Suppressor macrophage (primary cell): Measurements from ENCODE around the gene LTBP1.

Experiments
- DNase-seq, 4 experiments: peaks; one replicate each; pipeline ENCODE4 v3.0.0-alpha.2; 2020 to 2022

LTBP1 gene

DNA sequence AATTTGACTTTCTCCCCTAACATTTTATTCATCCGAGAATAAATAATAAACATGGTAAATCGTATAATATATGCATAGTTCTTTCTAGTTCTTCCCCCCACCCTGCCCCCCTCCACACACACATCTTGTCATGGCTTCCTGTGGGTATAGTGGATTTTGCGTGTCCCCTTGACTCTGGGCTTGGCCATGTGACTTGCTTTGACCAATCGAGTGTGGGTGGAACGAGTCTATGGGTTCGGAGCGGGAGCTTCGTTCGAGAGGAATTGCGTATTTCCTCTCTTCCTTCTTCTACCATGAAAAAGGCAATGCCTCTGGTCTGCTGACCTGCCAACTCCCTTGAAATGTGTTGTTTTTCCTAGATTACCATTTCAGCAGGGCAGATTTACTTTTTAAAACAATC lies 175.2 kb downstream of the LTBP1 start:
- DNase-seq, result no peak

DNA sequence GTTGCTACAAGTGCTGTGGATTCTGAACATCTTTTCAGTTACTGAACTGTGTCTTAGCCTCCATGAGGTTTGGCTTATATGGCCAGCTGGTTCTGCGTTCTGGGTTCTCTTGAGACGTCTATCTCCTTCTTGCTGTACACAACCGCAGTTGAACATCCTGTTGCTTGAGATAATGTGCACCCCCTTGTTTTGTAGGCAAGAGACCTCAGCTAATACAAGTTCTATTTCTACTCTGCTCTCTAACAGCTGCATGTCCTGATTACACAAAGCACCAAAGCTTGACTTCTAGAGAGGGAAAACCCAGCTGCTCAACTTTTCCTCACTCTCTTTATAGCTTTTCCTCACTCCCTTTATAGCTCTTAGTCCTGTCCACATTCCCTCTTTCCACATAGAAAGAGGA lies 176.0 kb downstream of the LTBP1 start:
- DNase-seq, result no peak

DNA sequence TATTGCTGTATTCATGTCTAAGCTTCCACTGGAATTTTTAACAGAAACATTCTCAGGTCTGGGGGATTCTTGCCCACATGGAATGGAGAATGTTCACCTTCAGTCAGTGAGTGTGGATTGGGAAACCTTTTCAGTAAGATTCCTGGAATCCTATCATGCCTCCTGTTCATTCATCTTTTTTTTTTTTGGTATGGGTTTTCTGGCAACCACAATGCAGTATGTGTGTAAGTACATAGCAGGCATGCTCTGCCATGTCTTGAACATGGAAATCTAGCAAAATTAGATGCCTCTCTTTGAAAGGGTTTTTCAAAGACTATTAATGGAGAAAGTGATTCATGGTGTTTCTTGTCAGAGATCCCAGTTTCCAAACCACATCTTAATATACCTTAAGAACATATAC lies 176.5 kb downstream of the LTBP1 start:
- no peak for DNase-seq

DNA sequence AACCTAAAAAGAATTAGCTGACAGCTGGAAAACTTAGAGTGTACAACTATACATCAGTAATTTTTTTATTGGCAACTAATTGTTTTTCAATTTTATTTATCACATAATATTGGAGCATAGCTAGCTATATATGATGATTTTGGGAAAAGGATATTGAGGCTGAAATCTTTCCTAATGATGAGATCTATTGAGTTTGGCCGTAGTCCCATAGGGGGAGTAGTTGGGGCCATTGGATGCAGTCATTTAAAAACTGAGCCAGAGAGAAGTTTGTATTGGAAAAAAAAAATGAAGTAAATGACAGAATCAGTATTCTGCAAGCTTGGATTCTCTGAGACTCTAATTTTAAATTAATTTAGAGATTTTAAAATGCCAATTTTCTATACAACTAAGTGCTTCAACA lies 179.8 kb downstream of the LTBP1 start:
- DNase-seq, result no peak

DNA sequence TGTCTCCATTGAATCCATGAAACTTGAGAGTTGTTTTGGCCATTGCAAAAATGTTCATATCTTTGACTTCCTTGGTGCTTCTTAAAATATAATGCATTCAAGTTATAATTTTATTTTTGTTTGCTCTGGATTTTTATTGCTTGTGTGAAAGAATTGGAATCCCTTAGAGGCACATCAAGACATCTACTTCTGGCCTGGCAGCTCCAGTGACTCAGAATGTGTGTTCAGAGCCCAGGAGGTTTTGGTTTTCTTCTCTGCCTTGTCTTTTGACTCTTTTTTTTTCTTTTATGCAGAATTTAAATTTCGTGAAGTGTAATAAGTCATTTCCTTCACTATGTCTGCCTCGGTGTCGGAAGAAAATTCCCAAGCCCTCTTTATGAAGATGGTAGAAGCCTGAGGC lies 180.2 kb downstream of the LTBP1 start:
- DNase-seq, result no peak

DNA sequence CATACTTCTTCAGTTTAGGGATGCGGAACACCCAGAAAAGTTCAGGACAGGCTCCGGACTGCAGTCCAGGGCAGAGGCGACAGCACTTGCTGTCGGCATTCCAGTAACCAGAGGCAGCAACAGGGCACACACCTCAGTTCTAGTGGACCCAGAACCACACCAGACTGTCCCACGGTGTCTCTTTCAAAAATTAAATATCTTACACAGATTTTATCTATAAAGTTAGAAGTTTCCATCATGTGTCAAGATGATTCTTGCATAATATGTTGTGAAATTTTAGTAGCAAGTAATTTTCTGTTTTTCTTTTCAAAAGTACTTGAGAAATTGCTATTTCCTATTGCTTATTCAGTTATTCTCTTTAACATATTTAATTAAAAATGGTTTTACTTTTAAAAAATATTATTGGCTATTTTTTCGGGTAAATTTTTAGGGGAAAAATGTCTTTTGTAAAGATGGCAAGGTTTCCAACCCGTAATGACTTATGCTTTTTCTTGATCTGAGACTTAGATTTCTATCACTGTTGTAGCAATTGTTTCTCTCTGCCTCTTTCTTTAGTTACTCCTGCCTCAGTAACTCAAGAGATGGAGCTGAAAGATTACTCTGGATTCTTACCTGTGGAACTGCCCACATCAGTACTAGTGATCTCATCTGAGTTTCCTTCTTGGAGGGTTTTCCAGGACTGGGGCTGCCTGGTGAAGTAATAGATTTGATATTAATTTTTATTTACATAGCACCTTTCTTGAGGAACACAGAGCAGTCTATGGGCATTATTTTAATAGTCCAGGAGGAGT lies 182.7 kb downstream of the LTBP1 start:
- DNase-seq, result no peak

DNA sequence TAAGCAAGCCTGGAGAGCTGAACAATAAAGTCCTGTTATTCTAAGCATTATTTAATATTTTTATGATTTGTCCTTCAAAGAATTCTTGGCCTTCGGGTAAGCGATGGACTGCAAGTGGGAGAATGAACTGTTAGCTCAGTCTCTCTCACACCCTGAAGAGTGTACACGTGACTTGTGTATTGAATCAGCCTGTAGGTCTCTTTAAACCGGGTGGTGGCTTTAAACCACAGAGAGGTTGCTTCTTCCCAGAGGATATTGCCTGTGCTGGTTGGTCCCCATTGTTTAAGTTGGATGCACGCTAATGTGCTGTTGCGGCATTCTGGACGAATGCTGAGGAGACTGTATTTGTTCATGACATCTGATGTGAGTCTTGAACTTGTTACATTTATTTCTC lies 183.3 kb downstream of the LTBP1 start:
- no peak for DNase-seq

DNA sequence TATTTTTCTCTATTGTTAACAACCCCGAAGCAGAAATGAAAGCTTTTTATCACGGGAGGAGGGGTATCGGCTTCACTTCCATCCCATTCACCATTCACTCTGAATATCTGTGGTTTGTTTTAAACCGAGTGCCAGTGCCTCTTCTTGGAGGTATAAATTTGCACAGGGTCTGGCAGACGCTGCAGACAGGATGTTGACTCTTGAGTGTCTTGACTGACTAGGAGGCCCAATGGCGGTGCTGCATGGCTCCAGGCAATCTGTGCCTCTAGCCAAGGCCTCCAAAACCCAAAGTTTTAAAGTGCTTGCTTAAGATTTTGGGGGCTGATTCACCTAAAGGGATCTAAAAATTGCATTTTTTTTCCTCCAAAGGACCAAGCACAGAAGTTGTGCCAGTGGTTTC lies 183.8 kb downstream of the LTBP1 start:
- no peak for DNase-seq

DNA sequence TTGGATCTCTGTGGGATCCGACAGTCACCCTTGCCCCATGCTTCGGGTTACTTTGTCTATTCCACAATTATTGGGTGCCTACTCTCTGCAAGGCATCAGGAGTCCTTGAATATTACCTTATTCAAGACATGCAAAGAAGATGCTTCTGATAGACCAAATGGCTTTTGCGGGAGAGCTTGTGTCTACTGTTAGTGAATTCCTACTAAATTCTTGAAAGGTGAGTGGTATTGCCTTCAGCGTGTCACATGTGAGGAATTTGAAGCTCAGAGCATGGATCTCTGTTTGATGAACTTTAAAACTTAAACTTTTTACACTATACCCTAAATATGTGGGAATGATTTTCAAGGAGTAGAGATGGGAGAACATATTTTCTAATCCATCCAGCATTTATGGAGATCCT lies 184.4 kb downstream of the LTBP1 start:
- no peak for DNase-seq

DNA sequence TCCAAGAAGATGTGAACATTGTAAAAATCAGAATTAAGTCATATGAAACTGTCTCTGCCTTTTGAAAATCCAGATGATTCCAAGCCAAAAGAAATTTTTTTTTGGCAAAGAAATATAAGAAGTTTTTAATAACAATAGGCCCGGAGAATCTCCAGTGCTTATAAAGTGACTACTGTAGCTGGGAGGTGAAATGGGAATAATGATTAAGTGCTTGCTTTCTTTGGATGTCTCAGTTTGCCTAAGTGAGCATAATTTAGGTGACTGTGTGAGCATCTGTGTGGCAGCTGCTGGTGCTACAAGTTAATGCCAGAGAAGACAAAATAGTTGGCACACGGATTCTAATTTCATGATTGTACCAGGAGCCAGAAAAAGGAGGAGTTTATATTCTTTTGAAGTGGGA lies 185.0 kb downstream of the LTBP1 start:
- DNase-seq, result no peak

DNA sequence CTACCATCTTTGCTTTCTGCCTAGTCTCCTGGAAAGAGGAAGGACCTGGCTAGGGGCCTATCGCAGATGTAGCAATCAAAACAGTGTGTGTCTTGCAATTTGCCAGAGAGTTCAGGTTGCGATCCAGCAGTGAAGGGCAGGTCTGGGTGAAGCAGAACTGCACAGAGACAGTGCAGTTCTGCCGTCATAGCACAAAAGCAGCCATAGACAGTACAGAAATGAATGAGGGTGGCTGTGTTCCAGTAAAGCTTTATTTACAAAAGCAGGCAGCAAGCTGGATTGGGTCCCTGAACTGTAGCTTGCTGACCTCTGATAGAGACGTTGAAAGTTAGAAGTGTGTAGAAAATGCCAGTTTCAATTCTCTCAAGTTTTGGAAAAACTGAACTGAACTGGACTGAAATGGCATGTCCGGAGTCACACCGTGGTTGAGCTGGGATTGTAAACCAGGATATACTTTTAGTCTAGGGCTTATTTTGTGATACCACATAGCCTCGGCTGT lies 186.8 kb downstream of the LTBP1 start:
- peak; percentile 5 to 32 (median 18) for DNase-seq

DNA sequence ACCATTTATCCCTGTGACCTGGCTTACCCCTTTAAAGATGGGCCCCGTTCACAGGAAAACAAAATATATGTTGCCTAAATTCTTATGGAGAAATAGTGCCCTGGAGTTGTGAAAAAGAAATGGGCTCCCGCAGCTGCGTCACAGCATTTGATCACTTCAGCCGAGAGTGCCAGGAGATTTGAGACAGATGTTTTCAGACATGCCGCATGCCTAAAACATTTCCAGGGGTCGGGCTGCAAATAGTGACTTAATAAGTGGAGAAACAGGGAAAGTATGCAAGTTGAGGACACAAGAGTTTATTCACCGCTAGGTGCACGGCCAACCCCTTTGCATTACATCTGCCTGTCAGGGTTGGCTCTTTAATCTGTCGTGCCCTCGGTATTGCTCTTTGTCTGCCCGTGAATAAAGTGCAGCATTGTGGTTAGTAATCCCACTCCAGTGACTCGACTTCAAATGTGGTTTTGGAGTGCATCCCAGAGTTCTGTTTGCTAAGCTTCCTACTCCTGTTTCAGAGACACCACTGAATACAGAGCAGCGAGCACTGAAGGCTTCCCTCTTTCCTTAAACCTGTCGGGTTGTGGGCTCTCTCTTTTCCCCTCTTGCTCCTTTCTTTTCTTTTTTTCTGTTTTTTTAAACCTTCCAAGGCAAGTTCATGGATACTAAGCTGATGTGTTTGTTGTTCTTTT lies 187.5 kb downstream of the LTBP1 start:
- peak in 1 of 4 experiments; percentile 1 for DNase-seq

DNA sequence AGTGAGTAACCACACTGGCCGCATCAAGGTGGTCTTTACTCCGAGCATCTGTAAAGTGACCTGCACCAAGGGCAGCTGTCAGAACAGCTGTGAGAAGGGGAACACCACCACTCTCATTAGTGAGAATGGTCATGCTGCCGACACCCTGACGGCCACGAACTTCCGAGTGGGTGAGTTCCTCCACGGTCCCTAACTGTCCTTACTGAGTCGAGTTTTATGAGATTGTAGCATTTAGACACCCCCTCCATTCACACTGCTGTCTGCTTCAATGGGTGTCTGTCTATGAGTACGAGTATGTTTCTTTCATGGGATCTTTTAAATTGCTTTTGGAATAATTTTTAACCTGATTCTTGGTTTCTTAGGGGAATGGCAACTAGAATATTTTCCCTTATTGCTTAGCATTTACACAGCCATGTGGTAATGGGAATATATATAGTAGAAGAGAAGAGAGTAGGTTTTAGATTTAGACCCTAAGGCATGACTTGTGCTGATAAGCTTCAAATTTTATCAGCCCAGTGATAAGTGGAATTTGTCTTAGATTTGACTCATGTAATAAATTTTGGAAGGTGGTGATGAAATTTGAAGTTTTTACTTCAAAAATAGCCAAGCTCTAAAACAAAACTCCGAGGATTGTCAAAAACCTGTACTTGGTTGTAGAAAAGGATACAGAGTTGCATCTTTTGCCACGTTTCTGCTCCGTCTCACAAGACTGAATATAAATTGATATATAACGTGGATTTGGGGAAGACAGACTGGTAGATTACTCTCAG lies 188.2 kb downstream of the LTBP1 start:
- no peak for DNase-seq

DNA sequence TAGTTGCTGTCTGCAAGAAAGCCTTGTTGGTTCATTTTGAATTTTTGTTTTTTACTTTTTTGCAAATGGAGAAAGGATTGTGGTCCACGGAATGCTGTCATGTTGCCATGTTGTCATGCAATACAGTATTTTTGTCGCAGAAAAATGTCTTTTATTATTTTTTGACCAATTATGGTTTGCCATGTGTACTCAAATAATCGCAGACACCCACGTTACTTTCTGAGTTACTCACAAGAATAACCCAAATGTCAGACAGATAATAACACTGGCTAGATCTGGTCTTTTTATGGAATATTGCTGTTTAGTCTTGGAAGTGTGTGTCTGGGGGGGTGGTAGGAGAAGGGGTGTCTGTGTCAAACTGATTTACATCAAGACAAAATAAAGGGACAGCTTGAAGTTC lies 188.9 kb downstream of the LTBP1 start:
- DNase-seq, result no peak

DNA sequence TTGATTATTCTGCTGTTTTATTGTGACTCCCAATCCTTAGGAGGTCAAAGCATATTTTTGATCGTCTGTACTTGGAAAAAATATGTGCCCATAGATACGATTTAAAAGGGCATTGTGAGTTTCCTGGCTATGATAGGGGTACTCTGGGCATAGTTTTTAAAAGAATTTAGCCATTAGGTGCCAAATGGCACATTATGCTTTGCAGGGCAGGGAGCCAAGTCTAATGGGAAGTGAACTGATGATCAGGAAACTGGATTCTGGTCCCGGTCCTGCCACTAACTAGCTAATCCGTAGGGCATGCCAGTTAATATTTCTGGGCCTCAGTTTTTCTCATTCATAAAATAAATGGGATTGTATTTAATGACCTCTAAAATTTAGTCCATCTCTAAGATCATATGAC lies 189.3 kb downstream of the LTBP1 start:
- DNase-seq, result no peak

DNA sequence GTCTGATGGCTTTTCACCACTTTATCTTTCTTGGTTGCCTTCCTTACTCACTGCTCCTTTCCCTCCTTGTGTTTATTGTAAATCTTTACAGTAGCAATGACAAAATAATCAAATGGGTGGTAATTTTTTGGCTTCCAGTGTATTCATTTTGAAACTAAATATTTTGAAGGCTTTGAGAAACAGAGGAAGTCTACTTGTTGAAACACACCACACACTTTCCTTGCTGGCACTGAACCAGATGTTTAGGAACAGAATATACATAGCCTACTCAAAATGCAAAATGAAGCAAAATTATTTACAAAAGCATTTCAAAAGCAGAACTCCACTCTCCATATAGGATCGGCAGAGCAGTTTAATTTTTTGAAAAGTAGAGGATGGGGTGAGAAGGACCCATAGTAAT lies 189.8 kb downstream of the LTBP1 start:
- peak in 3 of 4 experiments; percentile 4 to 56 (median 28) for DNase-seq

DNA sequence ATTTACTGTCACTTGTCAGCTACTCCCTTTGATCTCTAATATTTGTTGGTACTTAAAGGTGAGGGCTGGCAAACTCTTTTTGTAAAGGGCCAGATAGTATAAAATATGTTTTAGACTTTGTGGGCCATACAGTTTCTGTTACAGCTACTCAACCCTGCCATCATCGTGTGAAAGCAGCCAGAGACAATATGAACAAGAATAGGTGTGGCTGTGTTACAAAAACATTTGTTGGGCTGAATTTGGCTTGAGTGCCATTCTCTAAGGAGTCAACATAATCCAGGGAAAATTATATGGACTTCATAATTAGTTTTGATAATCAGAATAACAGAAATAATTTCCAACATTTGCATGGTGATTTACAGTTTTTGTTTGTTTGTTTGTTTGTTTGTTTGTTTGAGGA lies 190.6 kb downstream of the LTBP1 start:
- no peak for DNase-seq

DNA sequence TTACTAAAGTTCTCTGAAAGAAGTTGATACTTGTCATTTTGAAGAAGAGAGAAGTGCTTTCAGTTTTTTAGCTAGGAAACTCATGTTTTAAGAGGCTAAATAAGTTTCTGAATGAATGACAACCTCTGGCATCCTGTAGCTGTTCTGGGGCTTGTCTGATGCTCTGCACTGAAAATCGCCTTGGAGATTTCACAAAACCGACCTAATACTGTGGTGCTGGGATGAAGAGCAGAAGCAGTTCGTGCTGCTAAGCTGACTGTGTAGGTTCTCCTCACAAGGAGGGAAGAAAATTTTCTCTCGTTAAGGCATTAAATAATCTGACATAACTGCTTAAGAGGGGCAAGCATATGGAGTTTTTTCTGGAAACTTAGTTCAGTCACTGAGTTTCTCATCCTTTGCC lies 193.2 kb downstream of the LTBP1 start:
- no peak for DNase-seq

DNA sequence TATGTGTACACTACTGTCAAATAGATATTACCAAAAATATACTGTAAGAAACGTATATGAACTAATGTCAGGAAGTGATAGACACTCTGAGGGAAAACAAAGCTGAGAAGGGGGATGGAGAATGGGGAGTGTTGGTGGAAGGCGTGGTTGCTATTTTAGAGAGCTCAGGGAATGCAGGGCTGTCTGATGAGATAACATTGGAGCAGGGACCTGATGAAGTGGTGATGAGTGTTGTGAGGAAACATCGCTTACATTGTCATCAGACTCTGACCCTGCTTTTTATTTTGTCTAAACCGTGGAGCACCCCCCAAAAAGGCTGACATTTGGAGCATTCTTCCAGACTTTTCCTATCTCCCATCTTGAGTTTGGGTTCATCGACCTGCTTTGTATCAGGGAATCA lies 194.7 kb downstream of the LTBP1 start:
- DNase-seq, result no peak

DNA sequence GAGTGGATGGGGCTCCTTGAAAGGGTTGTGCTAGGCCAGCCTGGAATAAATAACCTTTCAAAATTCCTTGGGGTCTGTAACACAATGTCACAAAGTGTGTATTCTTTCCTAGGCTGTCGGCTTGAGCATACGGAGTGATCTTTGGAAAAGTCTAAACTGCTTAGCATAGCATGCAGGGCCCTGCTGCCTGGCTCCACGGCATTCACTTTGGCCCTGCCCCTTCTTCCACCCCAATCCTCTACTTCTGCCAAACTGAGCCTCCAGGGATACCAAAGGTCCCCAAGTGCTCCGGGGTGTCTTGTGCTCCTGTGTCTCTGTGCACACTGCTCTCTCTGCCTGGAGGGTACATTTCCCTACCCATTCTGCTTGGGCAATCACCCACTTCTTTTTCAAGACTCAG lies 196.1 kb downstream of the LTBP1 start:
- peak in 1 of 4 experiments; percentile 8 for DNase-seq

DNA sequence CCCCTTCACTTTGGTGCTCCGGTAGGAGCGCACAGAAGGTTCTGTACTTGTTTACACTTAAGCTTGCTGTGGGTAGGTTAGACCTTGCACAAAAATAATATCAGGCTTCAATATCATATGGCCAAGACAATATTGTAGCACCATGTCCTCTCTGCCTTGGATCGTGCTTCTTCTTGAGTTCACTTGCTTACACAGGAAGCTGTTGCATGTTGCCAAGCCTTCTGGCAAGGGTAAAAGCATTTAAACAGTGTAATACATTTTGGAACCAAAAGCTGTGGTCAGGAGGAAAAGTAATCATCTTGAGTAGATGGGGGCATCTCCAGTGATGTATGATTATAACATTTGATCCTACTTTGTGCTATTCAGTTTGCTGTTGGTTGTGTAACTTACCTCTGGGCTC lies 197.5 kb downstream of the LTBP1 start:
- no peak for DNase-seq

DNA sequence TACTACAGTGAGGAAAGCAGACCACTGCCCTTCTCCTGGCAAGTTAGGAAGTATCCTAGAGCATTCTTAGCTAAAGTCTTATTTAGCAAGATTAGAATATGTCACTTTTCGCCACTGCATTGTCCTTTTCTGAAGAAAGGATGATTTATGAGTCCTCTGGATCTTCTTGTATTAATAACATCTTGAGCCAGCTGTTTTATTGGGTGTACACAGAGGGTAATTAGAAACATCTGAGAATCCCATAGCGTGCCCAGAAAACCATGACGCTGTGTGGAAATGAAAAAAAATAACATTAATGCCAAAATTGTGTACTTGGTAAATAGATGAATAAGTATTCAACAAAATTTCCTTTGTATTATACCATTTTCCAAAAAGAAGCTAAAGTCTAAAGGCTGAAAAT lies 198.7 kb downstream of the LTBP1 start:
- DNase-seq, result no peak

DNA sequence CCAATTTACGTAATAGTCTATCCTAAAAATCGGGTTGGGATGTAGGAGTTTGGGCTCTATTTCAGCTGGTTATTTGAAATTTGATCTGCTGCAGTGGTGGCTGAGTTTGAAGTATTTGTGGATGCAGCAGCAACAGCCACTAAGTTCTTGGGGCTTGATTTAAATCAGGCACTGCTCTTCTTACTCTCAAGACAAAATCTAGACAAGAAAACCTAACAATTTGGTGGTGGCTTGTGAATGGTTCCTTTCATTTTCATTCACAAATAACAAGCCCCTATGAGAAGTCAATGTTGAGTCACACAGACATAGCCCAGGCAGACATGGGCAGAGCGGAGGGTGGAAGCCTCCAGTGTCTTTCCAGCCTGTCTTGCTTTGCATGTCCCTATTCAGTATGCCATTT lies 199.3 kb downstream of the LTBP1 start:
- DNase-seq, result no peak

DNA sequence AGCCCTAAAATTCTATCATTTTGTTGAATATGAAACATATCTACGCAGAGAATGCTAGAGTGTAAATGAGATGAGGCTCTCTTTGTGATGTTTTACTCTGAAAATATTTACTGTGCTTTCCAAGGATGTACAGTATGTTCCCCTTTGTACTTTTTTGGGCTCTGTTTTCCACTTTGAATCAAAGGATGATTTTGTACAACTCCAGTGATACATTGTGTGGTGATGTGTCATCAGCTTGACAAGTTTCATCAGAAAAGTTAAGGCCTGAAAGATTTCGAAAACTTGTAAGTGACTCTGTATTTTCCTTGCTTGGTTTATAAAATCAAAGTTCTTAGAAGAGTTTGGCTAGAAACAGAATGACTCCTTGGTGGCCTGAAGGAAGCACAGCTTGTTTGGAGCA lies 206.3 kb downstream of the LTBP1 start:
- DNase-seq, result no peak
